GM12892 (cell line): ENCODE results near the gene CHD8.

Source experiments
- POLR2A ChIP-seq: IDR thresholded peaks from 2 replicates; pipeline ENCODE4 v1.6.1; 2011; ENCODE audit warnings: low read depth, low read length, control low read depth
- POLR2AphosphoS5 ChIP-seq: IDR thresholded peaks from 2 replicates; pipeline ENCODE4 v1.6.1; 2011; ENCODE audit warnings: low read depth, low read length, control low read depth
- TAF1 ChIP-seq: IDR thresholded peaks from 2 replicates; pipeline ENCODE4 v1.6.1; 2011; ENCODE audit warnings: low read depth, mild to moderate bottlenecking, control low read depth, low read length, borderline replicate concordance

- TF ChIP-seq POLR2A: no peak
- no peak for TF ChIP-seq TAF1
- TF ChIP-seq POLR2AphosphoS5: no peak
Observed at GRCh38 chr14:21414137-21414631, 41.7 kb downstream of the CHD8 start.
